Type B pancreatic cell (in vitro differentiated cells): ENCODE data around the gene TRAPPC14. TPM values are rescaled to one million over a fixed set of nuclear protein-coding genes. Genes with fewer than 3 reads are reported as not detected.

Experiments
- DNase-seq: peaks from one replicate; pipeline ENCODE4 v3.0.0; 2021; ENCODE audit warnings: mixed read lengths; ENCODE audit not compliant: unreplicated experiment; ENCODE audit errors: extremely low spot score
- H3K27ac Mint-ChIP-seq: 2 replicates; pipeline ENCODE4 v1.8.0; 2021; ENCODE audit warnings: mild to moderate bottlenecking, mixed read lengths
- H3K27me3 Mint-ChIP-seq: 2 replicates; pipeline ENCODE4 v1.8.0; 2021; ENCODE audit warnings: mixed read lengths
- H3K36me3 Mint-ChIP-seq: 2 replicates; pipeline ENCODE4 v1.8.0; 2021; ENCODE audit warnings: mixed read lengths
- H3K4me1 Mint-ChIP-seq: one replicate; pipeline ENCODE4 v1.8.0; 2021; ENCODE audit warnings: mixed read lengths; ENCODE audit not compliant: unreplicated experiment
- H3K4me3 Mint-ChIP-seq: 2 replicates; pipeline ENCODE4 v1.8.0; 2021; ENCODE audit warnings: mild to moderate bottlenecking, mixed read lengths
- H3K9me3 Mint-ChIP-seq: 2 replicates; pipeline ENCODE4 v1.8.0; 2021; ENCODE audit warnings: mixed read lengths
- total RNA-seq: library from RNA; stranded (reverse); gene quantifications from 2 replicates; pipeline ENCODE4 v1.2.1, GENCODE V29; 2021; ENCODE audit warnings: low replicate concordance
- TF ChIP-seq, protein P1 (sequence below): fragments of 200-600 bp; sonication (generic); conservative IDR thresholded peaks from 2 replicates; pipeline ENCODE4 v1.5.0; 2021; ENCODE audit warnings: antibody characterized with exemption, mild to moderate bottlenecking

The TRAPPC14 gene
- total RNA-seq, 1 donor from 2014 or later, result 35.2 TPM

DNA sequence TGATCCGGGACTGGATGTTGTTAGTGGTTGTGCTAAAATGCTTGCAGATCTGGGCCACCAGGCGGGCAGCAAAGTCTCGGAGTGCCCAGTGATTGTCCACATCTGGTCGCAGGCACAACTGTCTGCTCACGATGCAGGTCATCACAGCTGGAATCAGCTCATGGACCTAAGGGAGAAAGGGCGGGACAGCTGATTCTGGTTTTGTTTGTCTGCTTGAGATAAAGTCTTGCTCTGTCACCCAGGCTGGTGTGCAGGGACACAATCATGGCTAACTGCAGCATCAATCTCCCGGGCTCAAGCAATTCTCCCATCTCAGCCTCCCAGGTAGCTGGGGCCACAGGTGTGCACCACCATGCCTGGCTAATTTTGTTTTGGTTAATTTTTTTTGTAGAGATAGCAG is 47.4 kb downstream of the TRAPPC14 start:
- no peak overlapping the region for H3K4me3 Mint-ChIP-seq
- DNase-seq, result no peak
- peaks cover 11% of the 10 kb centered on the region for H3K36me3 Mint-ChIP-seq
- TF ChIP-seq, protein P1, sequence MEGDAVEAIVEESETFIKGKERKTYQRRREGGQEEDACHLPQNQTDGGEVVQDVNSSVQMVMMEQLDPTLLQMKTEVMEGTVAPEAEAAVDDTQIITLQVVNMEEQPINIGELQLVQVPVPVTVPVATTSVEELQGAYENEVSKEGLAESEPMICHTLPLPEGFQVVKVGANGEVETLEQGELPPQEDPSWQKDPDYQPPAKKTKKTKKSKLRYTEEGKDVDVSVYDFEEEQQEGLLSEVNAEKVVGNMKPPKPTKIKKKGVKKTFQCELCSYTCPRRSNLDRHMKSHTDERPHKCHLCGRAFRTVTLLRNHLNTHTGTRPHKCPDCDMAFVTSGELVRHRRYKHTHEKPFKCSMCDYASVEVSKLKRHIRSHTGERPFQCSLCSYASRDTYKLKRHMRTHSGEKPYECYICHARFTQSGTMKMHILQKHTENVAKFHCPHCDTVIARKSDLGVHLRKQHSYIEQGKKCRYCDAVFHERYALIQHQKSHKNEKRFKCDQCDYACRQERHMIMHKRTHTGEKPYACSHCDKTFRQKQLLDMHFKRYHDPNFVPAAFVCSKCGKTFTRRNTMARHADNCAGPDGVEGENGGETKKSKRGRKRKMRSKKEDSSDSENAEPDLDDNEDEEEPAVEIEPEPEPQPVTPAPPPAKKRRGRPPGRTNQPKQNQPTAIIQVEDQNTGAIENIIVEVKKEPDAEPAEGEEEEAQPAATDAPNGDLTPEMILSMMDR, result no peak
- H3K27me3 Mint-ChIP-seq, result no peaks in the 10 kb centered on the region
- no peaks in the 10 kb centered on the region for H3K4me1 Mint-ChIP-seq
- H3K27ac Mint-ChIP-seq, result no peak overlapping the region
- no peaks in the 10 kb centered on the region for H3K9me3 Mint-ChIP-seq

DNA sequence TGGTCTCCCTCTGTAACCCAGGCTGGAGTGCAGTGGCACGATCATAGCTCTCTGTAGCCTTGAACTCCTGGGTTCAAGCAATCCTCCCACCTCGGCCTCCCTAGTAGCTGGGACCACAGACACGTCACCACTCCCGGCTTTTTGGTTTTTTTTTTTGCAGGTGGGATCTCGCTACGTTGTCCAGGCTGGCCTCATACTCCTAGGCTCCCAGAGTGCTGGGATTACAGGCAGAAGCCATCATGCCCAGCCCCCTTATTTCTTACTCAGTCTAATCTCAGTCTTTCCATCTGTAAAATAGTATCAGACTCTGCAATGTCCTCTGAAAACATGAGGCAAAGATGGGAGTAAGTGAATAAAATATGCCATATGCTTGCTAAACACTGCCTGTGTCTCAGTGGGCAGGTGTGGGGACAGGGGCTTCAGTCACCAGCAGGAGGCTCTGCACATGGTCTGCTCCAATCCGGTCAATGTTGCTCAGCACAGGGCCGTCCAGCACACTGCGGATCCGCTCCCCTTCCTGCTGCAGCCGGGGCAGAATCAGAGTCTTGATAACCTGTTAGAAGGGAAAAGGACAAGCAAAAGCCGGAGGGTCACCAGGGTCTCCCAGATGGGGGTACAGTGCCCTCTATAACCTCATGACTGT is 48.9 kb downstream of the TRAPPC14 start:
- Mint-ChIP-seq H3K36me3 (peaks cover 7% of the 10 kb centered on the region), H3K27ac (no peak overlapping the region), H3K27me3 (no peaks in the 10 kb centered on the region), H3K9me3 (no peaks in the 10 kb centered on the region), H3K4me3 (no peak overlapping the region), H3K4me1 (no peaks in the 10 kb centered on the region)
- no peak for DNase-seq
- TF ChIP-seq, protein P1, result peak; percentile 26

DNA sequence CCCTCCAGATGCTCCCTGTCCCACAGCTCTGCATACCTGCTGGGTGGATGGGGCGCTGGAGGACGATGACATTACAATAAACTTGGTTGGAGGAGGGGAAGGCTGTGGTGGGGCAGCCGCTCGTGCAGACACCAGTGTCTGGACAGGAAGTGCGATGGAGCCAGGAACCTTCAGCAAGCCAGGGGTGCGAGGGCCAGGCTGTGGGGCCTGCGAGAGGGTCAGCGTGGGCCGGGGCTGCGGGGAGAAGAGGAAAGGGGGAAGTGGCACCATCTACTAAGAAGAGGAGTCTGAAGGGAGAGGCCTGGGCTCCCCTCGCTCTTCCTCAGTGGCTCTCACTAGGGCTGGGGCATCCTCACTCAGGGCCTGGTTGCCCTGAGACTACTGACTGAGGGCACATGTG is 50.6 kb downstream of the TRAPPC14 start:
- no peak overlapping the region for H3K27ac Mint-ChIP-seq
- no peaks in the 10 kb centered on the region for H3K9me3 Mint-ChIP-seq
- peaks cover 4% of the 10 kb centered on the region for H3K4me1 Mint-ChIP-seq
- TF ChIP-seq, protein P1, result no peak
- no peak overlapping the region for H3K4me3 Mint-ChIP-seq
- H3K36me3 Mint-ChIP-seq, result peaks cover 7% of the 10 kb centered on the region
- DNase-seq, result no peak
- no peaks in the 10 kb centered on the region for H3K27me3 Mint-ChIP-seq

DNA sequence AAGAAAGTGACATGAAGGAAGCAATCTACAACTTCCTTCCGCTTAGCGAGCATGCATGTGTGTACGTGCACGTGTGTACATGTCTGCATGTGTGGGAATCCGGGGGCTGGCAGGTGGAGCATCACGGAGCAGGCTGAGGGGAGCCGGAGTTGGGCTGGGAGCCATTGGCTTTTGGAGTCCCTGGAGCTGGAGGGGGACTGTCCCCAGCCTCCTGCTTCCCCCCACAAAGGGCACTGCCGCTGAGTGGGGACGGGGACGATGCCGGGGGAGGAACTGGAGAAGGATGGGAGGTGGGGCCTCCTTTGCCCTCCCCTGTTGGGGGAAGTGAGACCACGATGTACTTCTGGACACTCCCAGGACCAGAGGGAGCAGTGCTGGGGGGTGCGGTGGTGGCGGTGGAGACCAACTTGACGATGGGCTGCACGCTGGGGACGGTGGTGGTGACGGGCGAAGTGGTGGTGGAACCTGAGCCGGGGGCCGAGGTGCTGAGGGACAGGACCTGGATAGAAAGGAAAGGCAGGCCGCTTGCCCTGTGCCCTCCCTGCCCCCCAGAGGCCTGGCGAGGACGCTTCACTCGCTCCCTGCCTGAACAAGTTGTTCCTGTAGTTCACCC is 51.3 kb downstream of the TRAPPC14 start:
- TF ChIP-seq, protein P1, result no peak
- Mint-ChIP-seq H3K36me3 (peaks cover 7% of the 10 kb centered on the region), H3K27me3 (no peaks in the 10 kb centered on the region), H3K9me3 (no peaks in the 10 kb centered on the region), H3K27ac (no peak overlapping the region), H3K4me3 (no peak overlapping the region), H3K4me1 (peaks cover 8% of the 10 kb centered on the region)
- no peak for DNase-seq

DNA sequence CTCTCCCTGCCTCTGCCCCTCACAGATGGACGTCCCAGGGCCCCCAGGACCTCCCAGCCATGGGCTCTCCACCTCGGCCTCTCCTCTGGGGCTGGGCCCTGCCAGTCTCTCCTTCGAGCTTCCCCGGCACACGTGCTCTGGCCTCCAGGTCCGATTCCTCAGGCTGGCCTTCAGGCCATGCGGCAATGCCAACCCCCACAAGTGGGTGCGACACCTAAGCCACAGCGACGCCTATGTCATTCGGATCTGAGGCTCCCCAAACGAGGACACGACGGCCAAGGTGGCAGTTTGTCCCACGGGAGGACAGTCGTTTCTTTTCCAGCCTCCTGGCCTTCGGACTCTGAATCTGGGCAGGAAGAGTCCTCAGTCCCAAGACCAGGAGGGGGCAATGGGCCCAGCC is 51.9 kb downstream of the TRAPPC14 start:
- peaks cover 7% of the 10 kb centered on the region for H3K36me3 Mint-ChIP-seq
- peaks cover 8% of the 10 kb centered on the region for H3K4me1 Mint-ChIP-seq
- H3K27me3 Mint-ChIP-seq, result no peaks in the 10 kb centered on the region
- TF ChIP-seq, protein P1, result no peak
- no peak overlapping the region for H3K4me3 Mint-ChIP-seq
- no peak overlapping the region for H3K27ac Mint-ChIP-seq
- DNase-seq, result no peak
- H3K9me3 Mint-ChIP-seq, result no peaks in the 10 kb centered on the region
